Adrenal gland (tissue), 12 donors: ENCODE measurements around the gene LRRIQ4. TPM values are rescaled to one million over a fixed set of nuclear protein-coding genes. Genes with fewer than 3 reads are reported as not detected.

Experiments used
- DNase-seq, 7 donors: peaks; one replicate each; pipeline ENCODE4 v3.0.0-alpha.2; 2019 to 2020
- H3K27ac ChIP-seq, 5 donors: fragments of 200-600 bp; sonication (generic) in 4 of 5; 1 replicate in 3 of 5; 2 replicates in 2 of 5; pipeline versions ENCODE4 v1.5.1 to v1.8.0; 2016 to 2020; ENCODE audit warnings: mild to moderate bottlenecking in 1 of 5
- H3K27me3 ChIP-seq: fragments of 200-600 bp; 2 replicates; pipeline ENCODE4 v1.8.0; 2021
- H3K36me3 ChIP-seq, 2 donors: fragments of 200-600 bp; replicated peaks in 1 of 2; 1 replicate in 1 of 2; 2 replicates in 1 of 2; pipeline versions ENCODE4 v1.5.1 to v1.8.0; 2018 to 2022
- H3K4me1 ChIP-seq, 2 donors: fragments of 200-600 bp; replicated peaks in 1 of 2; 1 replicate in 1 of 2; 2 replicates in 1 of 2; pipeline versions ENCODE4 v1.5.1 to v1.8.0; 2018 to 2021
- H3K4me3 ChIP-seq, 4 donors: fragments of 200-600 bp; sonication (generic) in 3 of 4; one replicate each; pipeline ENCODE4 v1.5.1; 2016 to 2018
- H3K9me3 ChIP-seq, 3 donors: fragments of 200-600 bp; sonication (generic) in 1 of 3; replicated peaks in 1 of 3; 1 replicate in 2 of 3; 2 replicates in 1 of 3; pipeline versions ENCODE4 v1.5.1 to v1.8.0; 2016 to 2021
- POLR2A ChIP-seq, 2 donors: fragments of 450-650 bp; IDR thresholded peaks; one replicate each; pipeline ENCODE4 v1.6.1; 2017; ENCODE audit warnings: antibody characterized with exemption in 2 of 2, mild to moderate bottlenecking in 2 of 2, moderate library complexity in 1 of 2
- WGBS, 4 donors: extraction: QIAGEN DNeasy Blood & Tissue Kit in 2 of 4; methylation state at CpG; one replicate each; pipeline versions ENCODE4 v1.1.5 to v1.1.7; 2013 to 2017; 5-methylcytosine and 5-hydroxymethylcytosine counted together
- intact Hi-C, 2 donors: fragments of 100-400 bp; cut with DNase I; formaldehyde crosslinking; loops; one replicate each; pipeline versions ENCODE4 v1.14.1 to v1.15.0; 2022 to 2023
- polyA plus RNA-seq, 3 donors: library from polyadenylated mRNA; stranded (reverse); fragments of 200-250 nt in 2 of 3; fragments of 350-450 nt in 1 of 3; fragmentation: Illumina TruSeq in 1 of 3; extraction: RNeasy Lipid Tissue Mini Kit (QIAGEN cat#74804) in 1 of 3; gene quantifications; one replicate each; pipeline ENCODE4 v1.2.3, GENCODE V29; 2013 to 2014
- total RNA-seq, 9 donors: library from RNA; depleted of rRNA in 4 of 9; stranded (reverse); fragments of >200 nt in 4 of 9; fragments of 120-200 nt in 1 of 9; fragmentation: NEBNext Ultra II Directional in 1 of 9; extraction: Animal tissue kit (Norgen Biotek cat#: 25700) in 1 of 9; gene quantifications; one replicate each; pipeline versions ENCODE4 v1.1.0 to v1.2.4, GENCODE V29; 2013 to 2023
- TF ChIP-seq, protein P1 (sequence below), 6 experiments: fragments of 450-650 bp in 4 of 6; fragments of 200-600 bp in 2 of 6; sonication (generic) in 1 of 6; IDR thresholded peaks; 1 replicate in 5 of 6; 2 replicates in 1 of 6; pipeline versions ENCODE4 v1.5.1 to v1.8.0; 2016 to 2021; ENCODE audit warnings: antibody characterized with exemption in 6 of 6, mild to moderate bottlenecking in 2 of 6, moderate library complexity in 1 of 6
- donor health status: healthy with polysubstance abuse.
- donor health status: Bipolar disorder and iron deficiency.
- donor health status: DM: yes; HTN: yes; CAD: no.
- donor health status: DM: no; HTN: no; CAD: no.
- donor health status: DM: no; HTN: no; CAD: no.
- donor health status: DM: yes; HTN: yes; CAD: no.

The LRRIQ4 gene
- total and polyA plus RNA-seq, 12 donors, result 0.11 to 0.16 (median 0.13) TPM; not detected in 8

DNA sequence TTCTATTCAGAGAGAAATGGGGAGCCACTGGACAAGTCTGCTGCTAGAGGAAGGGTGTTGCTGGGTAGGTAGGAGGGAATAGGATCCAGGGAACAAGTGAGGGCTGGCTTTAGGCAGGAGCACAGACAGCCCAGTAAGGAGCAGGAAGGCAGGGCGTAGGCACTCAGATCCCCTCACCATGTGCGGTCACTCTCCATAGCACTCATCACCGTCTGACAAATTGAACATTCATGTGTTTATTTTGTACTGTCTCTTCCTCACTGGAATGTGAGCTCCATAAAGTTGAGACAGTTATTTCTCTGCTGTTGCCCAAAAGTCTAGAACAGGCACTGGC is 24.2 kb downstream of the LRRIQ4 start:
- 88 to 93% (median 90%) methylated on average over 3 of the region's 3 CpGs for WGBS, 4 donors
- no peak overlapping the region for H3K4me3 ChIP-seq
- DNase-seq, result no peak
- TF ChIP-seq, protein P1, sequence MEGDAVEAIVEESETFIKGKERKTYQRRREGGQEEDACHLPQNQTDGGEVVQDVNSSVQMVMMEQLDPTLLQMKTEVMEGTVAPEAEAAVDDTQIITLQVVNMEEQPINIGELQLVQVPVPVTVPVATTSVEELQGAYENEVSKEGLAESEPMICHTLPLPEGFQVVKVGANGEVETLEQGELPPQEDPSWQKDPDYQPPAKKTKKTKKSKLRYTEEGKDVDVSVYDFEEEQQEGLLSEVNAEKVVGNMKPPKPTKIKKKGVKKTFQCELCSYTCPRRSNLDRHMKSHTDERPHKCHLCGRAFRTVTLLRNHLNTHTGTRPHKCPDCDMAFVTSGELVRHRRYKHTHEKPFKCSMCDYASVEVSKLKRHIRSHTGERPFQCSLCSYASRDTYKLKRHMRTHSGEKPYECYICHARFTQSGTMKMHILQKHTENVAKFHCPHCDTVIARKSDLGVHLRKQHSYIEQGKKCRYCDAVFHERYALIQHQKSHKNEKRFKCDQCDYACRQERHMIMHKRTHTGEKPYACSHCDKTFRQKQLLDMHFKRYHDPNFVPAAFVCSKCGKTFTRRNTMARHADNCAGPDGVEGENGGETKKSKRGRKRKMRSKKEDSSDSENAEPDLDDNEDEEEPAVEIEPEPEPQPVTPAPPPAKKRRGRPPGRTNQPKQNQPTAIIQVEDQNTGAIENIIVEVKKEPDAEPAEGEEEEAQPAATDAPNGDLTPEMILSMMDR (IDR thresholded peaks at IDR 0.05), result no peak
- no peak for TF ChIP-seq POLR2A (IDR thresholded peaks at IDR 0.05)
- no peaks in the 10 kb centered on the region for H3K4me1 ChIP-seq
- no peak overlapping the region for H3K27ac ChIP-seq
- H3K36me3 ChIP-seq, result no peaks in the 10 kb centered on the region
- intact Hi-C loops, result no loop called here
- H3K9me3 ChIP-seq, result no peaks in the 10 kb centered on the region
- no peaks in the 10 kb centered on the region for H3K27me3 ChIP-seq

DNA sequence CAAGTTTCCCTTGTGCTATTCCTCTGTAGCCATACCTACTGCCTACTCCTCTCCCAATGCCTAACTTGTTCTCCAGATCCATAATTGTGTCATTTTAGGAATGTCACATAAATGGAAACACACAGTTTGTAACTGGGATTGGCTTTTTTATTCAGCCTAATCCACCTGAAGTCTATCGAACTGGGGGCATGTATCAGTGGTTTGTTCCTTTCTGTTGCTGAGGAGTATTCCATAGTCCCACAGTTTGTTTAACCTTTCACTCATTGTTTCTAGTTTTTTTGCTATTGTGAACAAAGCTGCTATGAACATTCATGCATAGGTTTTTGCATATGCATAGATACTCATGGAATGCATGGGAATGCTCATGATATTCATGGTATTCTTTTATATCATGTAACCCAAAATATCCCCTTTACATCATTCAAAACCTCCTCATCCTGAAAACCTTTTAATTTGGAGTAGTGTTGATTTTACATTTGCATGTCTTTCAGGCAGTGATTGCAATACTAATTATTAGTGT is 25.9 kb downstream of the LRRIQ4 start:
- intact Hi-C loops, result no loop called here
- DNase-seq, result no peak

DNA sequence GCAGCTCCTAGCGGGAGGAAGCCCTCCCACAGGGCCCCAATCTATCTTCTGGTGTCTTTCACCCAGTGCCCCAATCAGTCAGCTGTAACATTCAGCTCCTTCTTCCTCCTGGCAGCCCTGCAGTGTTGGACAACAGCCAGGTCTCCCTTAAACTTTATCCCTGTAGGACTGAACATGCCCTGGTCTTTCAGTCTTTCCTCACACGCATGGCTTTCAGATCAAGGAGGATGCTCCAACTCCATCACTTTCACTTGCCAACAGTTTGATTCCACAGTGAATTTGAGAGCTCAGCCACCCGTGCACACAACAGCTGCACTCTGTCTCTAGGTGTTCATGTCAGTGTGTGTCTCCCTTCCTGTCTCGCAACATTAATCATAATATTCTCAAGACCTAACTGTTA is 28.5 kb downstream of the LRRIQ4 start:
- H3K9me3 ChIP-seq, result no peaks in the 10 kb centered on the region
- no peak for DNase-seq
- H3K27me3 ChIP-seq, result no peaks in the 10 kb centered on the region
- TF ChIP-seq, protein P1 (IDR thresholded peaks at IDR 0.05), result no peak
- no peak for TF ChIP-seq POLR2A (IDR thresholded peaks at IDR 0.05)
- no peaks in the 10 kb centered on the region for H3K36me3 ChIP-seq
- no peaks in the 10 kb centered on the region for H3K4me1 ChIP-seq
- WGBS, 4 donors, result 59 to 67% (median 60%) methylated on average over 3 to 4 of the region's 4 CpGs
- H3K4me3 ChIP-seq, result no peak overlapping the region
- intact Hi-C loops, result no loop called here
- no peak overlapping the region for H3K27ac ChIP-seq

More for the DNA sequence above, 25.9 kb downstream of the LRRIQ4 start:
- H3K4me1 ChIP-seq, result no peaks in the 10 kb centered on the region
- no peak overlapping the region for H3K27ac ChIP-seq
- H3K36me3 ChIP-seq, result no peaks in the 10 kb centered on the region
- H3K27me3 ChIP-seq, result no peaks in the 10 kb centered on the region
- TF ChIP-seq, protein P1 (IDR thresholded peaks at IDR 0.05), result no peak
- TF ChIP-seq POLR2A (IDR thresholded peaks at IDR 0.05), result no peak
- H3K9me3 ChIP-seq, result no peaks in the 10 kb centered on the region
- WGBS, 4 donors, result 93 to 100% (median 94%) methylated on average over 1 of the region's 1 CpG
- H3K4me3 ChIP-seq, result no peak overlapping the region

DNA sequence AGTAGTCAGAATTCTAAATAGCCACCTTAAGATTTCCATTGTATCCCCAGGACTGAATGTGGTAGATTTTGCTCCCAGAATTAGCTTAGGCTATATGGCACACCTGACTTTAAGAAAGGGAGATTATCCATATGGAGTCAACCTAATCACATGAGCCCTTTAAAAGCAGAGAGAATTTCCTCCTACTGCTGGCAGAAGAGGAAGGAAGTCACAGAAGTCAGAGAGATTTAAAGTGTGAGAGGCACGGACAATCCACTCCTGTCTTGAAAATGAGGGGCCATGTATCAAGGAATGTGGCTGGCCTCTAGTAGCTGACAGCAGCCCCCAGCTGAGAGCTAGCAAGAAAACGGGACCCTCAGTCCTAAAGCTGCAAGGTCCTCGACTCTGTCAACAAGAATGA is 30.3 kb downstream of the LRRIQ4 start:
- DNase-seq, result no peak
- Histone ChIP-seq H3K4me1 (no peaks in the 10 kb centered on the region), H3K27ac (no peak overlapping the region), H3K9me3 (no peaks in the 10 kb centered on the region), H3K27me3 (no peaks in the 10 kb centered on the region), H3K36me3 (no peaks in the 10 kb centered on the region), H3K4me3 (no peak overlapping the region)
- no peak for TF ChIP-seq POLR2A (IDR thresholded peaks at IDR 0.05)
- TF ChIP-seq, protein P1 (IDR thresholded peaks at IDR 0.05), result no peak
- 38 to 66% (median 60%) methylated on average over 1 to 3 of the region's 3 CpGs for WGBS, 4 donors
- intact Hi-C loops, result no loop called here
